CD4-positive, alpha-beta memory T cell (primary cell): Measurements from ENCODE around the gene GNS. TPM values are rescaled to one million over a fixed set of nuclear protein-coding genes. Genes with fewer than 3 reads are reported as not detected.

Source experiments
- CTCF ChIA-PET: fragments of 350-600 bp; sonication (Branson Sonifier 250); formaldehyde crosslinking; loops from one replicate; lab custom pipeline; 2021; ENCODE audit warnings: inconsistent platforms; ENCODE audit not compliant: partially characterized antibody; lab: Charles Lee
- POLR2A ChIA-PET: fragments of 350-600 bp; sonication (Branson Sonifier 250); formaldehyde crosslinking; loops from one replicate; lab custom pipeline; 2021; ENCODE audit not compliant: partially characterized antibody; lab: Charles Lee
- DNase-seq, 5 donors: peaks; one replicate each; pipeline versions ENCODE4 v3.0.0 to v3.0.0-alpha.2; 2020 to 2022; ENCODE audit warnings: mixed read lengths in 1 of 5
- H3K27ac ChIP-seq: one replicate; pipeline ENCODE4 v1.7.0; 2013; ENCODE audit warnings: low read depth, low read length
- H3K27me3 ChIP-seq: 2 replicates; pipeline ENCODE4 v1.7.0; 2013; ENCODE audit warnings: mild to moderate bottlenecking, low read length, moderate library complexity; ENCODE audit not compliant: insufficient read depth
- H3K36me3 ChIP-seq: 2 replicates; pipeline ENCODE4 v1.7.0; 2013; ENCODE audit warnings: mild to moderate bottlenecking, low read length, moderate library complexity; ENCODE audit not compliant: insufficient read depth
- H3K4me1 ChIP-seq: 2 replicates; pipeline ENCODE4 v1.7.0; 2013; ENCODE audit warnings: mild to moderate bottlenecking, low read length, moderate library complexity; ENCODE audit not compliant: insufficient read depth
- H3K4me3 ChIP-seq, 2 donors: one replicate each; pipeline ENCODE4 v1.7.0; 2013; ENCODE audit warnings: low read length in 2 of 2, mild to moderate bottlenecking in 1 of 2
- H3K9me3 ChIP-seq, 2 donors: one replicate each; pipeline ENCODE4 v1.7.0; 2013; ENCODE audit warnings: low read length in 2 of 2, control low read depth in 1 of 2; ENCODE audit not compliant: control insufficient read depth in 1 of 2
- H3K27ac Mint-ChIP-seq, 7 donors: one replicate each; pipeline ENCODE4 v1.8.0; 2020 to 2021; ENCODE audit warnings: mixed read lengths in 7 of 7, mild to moderate bottlenecking in 6 of 7, inconsistent platforms in 3 of 7, moderate library complexity in 3 of 7
- H3K27me3 Mint-ChIP-seq, 2 donors: one replicate each; pipeline ENCODE4 v1.8.0; 2020 to 2021; ENCODE audit warnings: mixed read lengths in 2 of 2
- H3K36me3 Mint-ChIP-seq, 2 donors: one replicate each; pipeline ENCODE4 v1.8.0; 2020 to 2021; ENCODE audit warnings: mixed read lengths in 2 of 2, inconsistent platforms in 1 of 2, mild to moderate bottlenecking in 1 of 2
- H3K4me1 Mint-ChIP-seq, 4 donors: one replicate each; pipeline ENCODE4 v1.8.0; 2020 to 2021; ENCODE audit warnings: mixed read lengths in 4 of 4, mild to moderate bottlenecking in 1 of 4
- H3K4me3 Mint-ChIP-seq, 8 donors: one replicate each; pipeline ENCODE4 v1.8.0; 2020 to 2021; ENCODE audit warnings: mixed read lengths in 8 of 8, mild to moderate bottlenecking in 7 of 8, moderate library complexity in 6 of 8, inconsistent platforms in 3 of 8
- H3K9me3 Mint-ChIP-seq, 8 donors: one replicate each; pipeline ENCODE4 v1.8.0; 2020 to 2021; ENCODE audit warnings: mixed read lengths in 8 of 8, mild to moderate bottlenecking in 5 of 8, inconsistent platforms in 3 of 8, moderate library complexity in 1 of 8
- intact Hi-C: fragments of 100-400 bp; cut with micrococcal nuclease; formaldehyde crosslinking; loops from one replicate; pipeline ENCODE4 v1.15.1; 2023
- polyA plus RNA-seq, 2 donors: library from polyadenylated mRNA; unstranded; fragments of 300-500 nt; fragmentation: Illumina TruSeq; gene quantifications; one replicate each; pipeline ENCODE4 v1.2.3, GENCODE V29; 2021
- total RNA-seq, 2 experiments: library from RNA; stranded (reverse); gene quantifications; one replicate each; pipeline ENCODE4 v1.2.3, GENCODE V29; 2021

Gene GNS
- total and polyA plus RNA-seq, 4 experiments from 2014 or later = 34.2 to 77.0 (median 35.9) TPM

GRCh38 chr12:64757771-64758170, 1.4 kb downstream of the GNS start:
- Mint-ChIP-seq H3K27me3 (no peaks in the 10 kb centered on the region), H3K27ac (peak overlapping the region; percentile 0 to 95 (median 83)), H3K36me3 (peaks cover 9 to 18% of the 10 kb centered on the region in 2 donors), H3K4me1 (peaks cover 40 to 65% (median 52%) of the 10 kb centered on the region in 4 donors), H3K9me3 (no peaks in the 10 kb centered on the region), H3K4me3 (peak overlapping the region; percentile 41 to 97 (median 62))
- Histone ChIP-seq H3K27me3 (no peaks in the 10 kb centered on the region), H3K36me3 (no peaks in the 10 kb centered on the region), H3K9me3 (no peaks in the 10 kb centered on the region), H3K4me1 (peaks cover 49% of the 10 kb centered on the region), H3K27ac (no peak overlapping the region), H3K4me3 (no peak overlapping the region)
- POLR2A ChIA-PET = interaction anchor here (1.6 kb wide), 1 partner anchor 14 kb away, joined by 4 read pairs; no protein-coding TSS in a partner anchor
- CTCF ChIA-PET = interaction anchor here (0.9 kb wide), 1 partner anchor 208 kb away, joined by 4 read pairs; no protein-coding TSS in a partner anchor
- no peak for DNase-seq
- intact Hi-C loops = loop anchor here (2.0 to 5.0 kb wide), 2 partner anchors 305 to 535 kb away; partner anchors contain the start of genes KICS2 and TBK1

DNA sequence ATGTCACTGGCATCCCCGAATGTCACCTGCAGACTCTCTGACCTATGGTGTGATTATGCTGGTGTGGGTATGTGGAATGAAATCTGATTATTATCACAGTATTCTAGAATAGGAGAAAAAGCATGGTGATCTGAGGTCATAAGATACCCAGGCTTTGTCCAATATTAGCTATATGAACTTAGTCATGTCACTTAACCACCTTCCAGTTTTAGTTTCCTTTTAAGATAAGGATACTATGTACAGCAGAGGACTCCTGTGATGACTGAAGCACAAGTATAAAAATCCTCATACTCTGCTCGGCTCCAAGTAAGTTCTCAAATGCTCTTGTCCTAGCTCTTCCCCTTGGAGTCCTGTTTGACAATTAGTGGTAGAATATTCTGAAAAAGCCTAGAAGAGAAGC, 2.8 kb downstream of the GNS start:
- Mint-ChIP-seq H3K4me3 (peak overlapping the region in 1 of 8 donors; percentile 17), H3K27ac (peak overlapping the region in 5 of 7 donors; percentile 0 to 93 (median 48)), H3K36me3 (peaks cover 10 to 24% of the 10 kb centered on the region in 2 donors), H3K9me3 (no peaks in the 10 kb centered on the region), H3K27me3 (no peaks in the 10 kb centered on the region), H3K4me1 (peaks cover 41 to 69% (median 54%) of the 10 kb centered on the region in 4 donors)
- H3K4me1 ChIP-seq = peaks cover 51% of the 10 kb centered on the region
- no peak overlapping the region for H3K27ac ChIP-seq
- POLR2A ChIA-PET = interaction anchor here (1.6 kb wide), 1 partner anchor 12 kb away, joined by 4 read pairs; no protein-coding TSS in a partner anchor
- CTCF ChIA-PET = interaction anchor here (1.0 kb wide), 1 partner anchor 19 kb away, joined by 3 read pairs; no protein-coding TSS in a partner anchor
- H3K9me3 ChIP-seq = no peaks in the 10 kb centered on the region
- no peak overlapping the region for H3K4me3 ChIP-seq
- DNase-seq = no peak
- no peaks in the 10 kb centered on the region for H3K27me3 ChIP-seq
- no peaks in the 10 kb centered on the region for H3K36me3 ChIP-seq
- intact Hi-C loops = loop anchor here (5.0 kb wide), 1 partner anchor 304 kb away; the partner anchor contains the start of gene TBK1

- peaks cover 39% of the 10 kb centered on the region for H3K4me1 ChIP-seq
- no peaks in the 10 kb centered on the region for H3K36me3 ChIP-seq
- Mint-ChIP-seq H3K27ac (peak overlapping the region in 5 of 7 donors; percentile 8 to 63 (median 24)), H3K36me3 (peaks cover 24 to 28% of the 10 kb centered on the region in 2 donors), H3K4me1 (peaks cover 31 to 57% (median 39%) of the 10 kb centered on the region in 4 donors), H3K9me3 (no peaks in the 10 kb centered on the region), H3K4me3 (peak overlapping the region in 2 of 8 donors; percentile 11 to 59), H3K27me3 (no peaks in the 10 kb centered on the region)
- DNase-seq = no peak
- no peak overlapping the region for H3K4me3 ChIP-seq
- no peaks in the 10 kb centered on the region for H3K27me3 ChIP-seq
- ChIA-PET POLR2A (no interaction called here), CTCF (no interaction called here)
- no peak overlapping the region for H3K27ac ChIP-seq
- intact Hi-C loops = no loop called here
- no peaks in the 10 kb centered on the region for H3K9me3 ChIP-seq
These were observed 5.8 kb downstream of the GNS start for GRCh38 chr12:64753427-64753826.

DNA sequence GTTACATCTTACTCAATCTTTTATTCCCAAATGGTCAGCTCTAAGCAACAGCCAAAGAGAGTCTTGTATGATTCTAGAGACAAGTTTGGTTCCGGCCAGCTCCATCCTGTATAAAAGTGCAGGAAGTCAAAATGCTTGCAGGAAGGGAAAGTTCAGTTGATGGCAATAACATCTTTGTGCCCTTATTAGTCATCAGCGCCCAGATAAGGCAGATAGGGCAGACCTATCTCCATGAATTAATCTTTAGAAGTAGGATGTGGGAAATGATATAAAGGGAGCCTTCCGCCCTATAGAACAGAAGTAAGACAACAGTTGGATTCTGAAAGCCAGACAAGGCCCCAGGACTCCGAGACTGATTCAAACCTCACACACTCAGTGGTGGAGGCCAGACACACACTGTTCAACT, 6.4 kb downstream of the GNS start:
- peaks cover 33% of the 10 kb centered on the region for H3K4me1 ChIP-seq
- H3K9me3 ChIP-seq = no peaks in the 10 kb centered on the region
- intact Hi-C loops = no loop called here
- ChIA-PET CTCF (interaction anchor here (0.9 kb wide), 1 partner anchor 208 kb away, joined by 3 read pairs; no protein-coding TSS in a partner anchor), POLR2A (no interaction called here)
- Mint-ChIP-seq H3K4me3 (peak overlapping the region in 1 of 8 donors; percentile 59), H3K27me3 (no peaks in the 10 kb centered on the region), H3K27ac (peak overlapping the region in 5 of 7 donors; percentile 8 to 66 (median 55)), H3K4me1 (peaks cover 27 to 52% (median 34%) of the 10 kb centered on the region in 4 donors), H3K9me3 (no peaks in the 10 kb centered on the region), H3K36me3 (peaks cover 30 to 34% of the 10 kb centered on the region in 2 donors)
- H3K27me3 ChIP-seq = no peaks in the 10 kb centered on the region
- no peak overlapping the region for H3K27ac ChIP-seq
- H3K36me3 ChIP-seq = no peaks in the 10 kb centered on the region
- no peak for DNase-seq
- no peak overlapping the region for H3K4me3 ChIP-seq

- Histone ChIP-seq H3K36me3 (no peaks in the 10 kb centered on the region), H3K4me1 (peaks cover 30% of the 10 kb centered on the region), H3K27me3 (no peaks in the 10 kb centered on the region), H3K27ac (no peak overlapping the region), H3K9me3 (no peaks in the 10 kb centered on the region), H3K4me3 (no peak overlapping the region)
- Mint-ChIP-seq H3K4me3 (no peak overlapping the region), H3K9me3 (no peaks in the 10 kb centered on the region), H3K36me3 (peaks cover 37% of the 10 kb centered on the region in 2 donors), H3K27me3 (no peaks in the 10 kb centered on the region), H3K4me1 (peaks cover 21 to 44% (median 29%) of the 10 kb centered on the region in 4 donors), H3K27ac (peak overlapping the region in 1 of 7 donors; percentile 63)
- DNase-seq = no peak
- POLR2A ChIA-PET = no interaction called here
- intact Hi-C loops = no loop called here
- CTCF ChIA-PET = interaction anchor here (0.9 kb wide), 1 partner anchor 207 kb away, joined by 3 read pairs; no protein-coding TSS in a partner anchor
These were observed 7.2 kb downstream of the GNS start for GRCh38 chr12:64752032-64752431.

- POLR2A ChIA-PET = no interaction called here
These were observed 9.6 kb downstream of the GNS start for GRCh38 chr12:64749461-64750200.

GRCh38 chr12:64747695-64748094, 11.5 kb downstream of the GNS start:
- peaks cover 26% of the 10 kb centered on the region for H3K36me3 ChIP-seq
- H3K4me1 Mint-ChIP-seq = peaks cover 1 to 7% (median 2%) of the 10 kb centered on the region in 4 donors
- no peaks in the 10 kb centered on the region for H3K27me3 ChIP-seq
- ChIA-PET CTCF (no interaction called here), POLR2A (no interaction called here)
- H3K9me3 Mint-ChIP-seq = no peaks in the 10 kb centered on the region
- intact Hi-C loops = no loop called here
- H3K4me1 ChIP-seq = peaks cover 2% of the 10 kb centered on the region
- H3K27me3 Mint-ChIP-seq = no peaks in the 10 kb centered on the region
- H3K36me3 Mint-ChIP-seq = peaks cover 52 to 57% of the 10 kb centered on the region in 2 donors
- H3K27ac ChIP-seq = no peak overlapping the region
- H3K4me3 ChIP-seq = no peak overlapping the region
- H3K4me3 Mint-ChIP-seq = no peak overlapping the region
- no peak for DNase-seq
- H3K9me3 ChIP-seq = no peaks in the 10 kb centered on the region
- H3K27ac Mint-ChIP-seq = peak overlapping the region in 2 of 7 donors; percentile 23 to 36

More at GRCh38 chr12:64749461-64750200, 9.6 kb downstream of the GNS start:
- H3K27me3 ChIP-seq = no peaks in the 10 kb centered on the region
- Mint-ChIP-seq H3K9me3 (no peaks in the 10 kb centered on the region), H3K4me1 (peaks cover 15 to 25% (median 16%) of the 10 kb centered on the region in 4 donors), H3K4me3 (no peak overlapping the region), H3K36me3 (peaks cover 42 to 50% of the 10 kb centered on the region in 2 donors), H3K27me3 (no peaks in the 10 kb centered on the region), H3K27ac (peak overlapping the region in 1 of 7 donors; percentile 5)
- H3K27ac ChIP-seq = no peak overlapping the region
- peaks cover 8% of the 10 kb centered on the region for H3K36me3 ChIP-seq
- intact Hi-C loops = no loop called here
- H3K4me1 ChIP-seq = peaks cover 20% of the 10 kb centered on the region
- CTCF ChIA-PET = no interaction called here
- H3K4me3 ChIP-seq = no peak overlapping the region
- DNase-seq = no peak
- H3K9me3 ChIP-seq = no peaks in the 10 kb centered on the region
